Measurements from ENCODE around the gene KIR3DL3.
"Not testable (repeated sequence)": the region's sequence is repeated elsewhere in the genome, so short reads cannot be mapped to it uniquely, and the experiment has no call there.

Gene KIR3DL3

DNA sequence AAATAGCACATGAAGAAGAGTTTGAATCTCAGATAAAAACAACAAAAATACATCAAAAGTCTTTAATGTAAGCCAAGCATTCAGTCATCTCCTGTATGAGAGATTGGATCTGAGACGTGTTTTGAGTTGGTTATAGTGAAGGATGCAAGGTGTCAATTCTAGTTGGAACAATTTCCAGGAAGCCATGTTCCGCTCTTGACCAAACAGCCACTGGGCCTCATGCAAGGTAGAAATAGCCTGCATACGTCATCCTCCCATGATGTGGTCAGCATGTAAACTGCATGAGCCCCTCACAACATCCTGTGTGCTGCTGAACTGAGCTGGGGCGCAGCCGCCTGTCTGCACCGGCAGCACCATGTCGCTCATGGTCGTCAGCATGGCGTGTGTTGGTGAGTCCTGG is at the start of gene KIR3DL3:
TSS of gene KIR3DL3 (plus strand) at position 301 of the 400 bp plus-strand sequence. CDS start at position 356, 55 bp downstream.
- no peak for ATAC-seq

DNA sequence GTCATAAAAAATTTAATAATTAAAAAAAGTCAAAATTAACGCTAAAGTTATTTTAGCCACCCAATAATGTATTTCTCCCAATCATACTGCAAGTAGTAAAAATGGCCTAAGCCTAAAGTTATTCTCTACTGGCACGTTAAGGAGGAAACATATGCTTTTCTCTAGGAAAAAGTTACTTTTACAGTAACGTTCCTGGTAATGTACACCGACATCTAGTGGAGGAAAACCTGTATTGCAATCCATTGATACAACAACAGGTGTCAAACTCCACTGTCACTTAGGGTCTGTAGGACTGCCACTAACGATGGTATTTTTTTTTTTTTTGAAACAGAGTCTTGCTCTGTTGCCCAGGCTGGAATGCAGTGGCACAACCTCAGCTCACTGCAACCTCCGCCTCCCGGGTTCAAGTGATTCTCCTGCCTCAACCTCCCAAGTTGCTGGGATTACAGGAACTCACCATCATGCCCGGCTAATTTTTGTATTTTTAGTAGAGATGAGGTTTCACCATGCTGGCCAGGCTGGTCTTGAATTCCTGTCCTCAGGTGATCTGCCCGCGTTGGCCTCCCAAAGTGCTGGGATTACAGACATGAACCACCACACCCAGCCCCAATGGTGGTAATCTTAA is 47.9 kb upstream of the KIR3DL3 start:
- not testable (repeated sequence) for ATAC-seq

DNA sequence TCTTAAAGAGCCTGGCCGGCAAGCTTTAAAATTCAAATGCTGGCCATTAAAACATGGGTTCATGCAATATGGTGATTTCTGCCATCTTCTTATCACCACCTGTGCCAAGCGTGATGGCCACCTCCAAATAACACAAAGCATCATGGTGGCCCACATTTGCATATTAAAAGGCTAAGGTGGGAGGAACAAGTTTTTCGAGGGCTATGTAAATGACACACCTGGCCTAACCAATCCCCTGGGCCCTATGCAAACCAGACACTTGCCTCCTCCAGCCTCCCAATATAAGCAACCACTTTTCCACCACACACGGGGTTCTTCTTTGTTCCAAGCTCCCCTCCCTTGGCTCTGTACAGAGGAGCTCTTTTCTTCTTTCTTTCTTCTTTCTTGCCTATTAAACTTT is 47.0 kb upstream of the KIR3DL3 start:
- no peak for ATAC-seq

DNA sequence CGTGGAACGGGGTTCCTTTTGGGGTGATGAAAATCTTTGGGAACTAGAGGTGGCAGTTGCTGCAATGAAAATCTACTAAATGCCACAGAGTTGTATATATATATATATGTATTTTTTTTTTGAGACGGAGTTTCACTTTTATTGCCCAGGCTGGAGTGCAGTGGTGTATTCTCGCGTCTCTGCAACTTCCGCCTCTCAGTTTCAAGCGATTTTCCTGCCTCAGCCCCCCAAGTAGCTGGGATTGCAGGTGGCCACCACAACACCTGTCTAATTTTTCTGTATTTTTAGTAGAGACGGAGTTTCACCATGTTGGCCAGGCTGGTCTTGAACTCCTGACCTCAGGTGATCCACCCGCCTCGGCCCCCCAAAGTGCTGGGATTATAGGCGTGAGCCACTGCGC is 42.6 kb upstream of the KIR3DL3 start:
- ATAC-seq, result not testable (repeated sequence)

DNA sequence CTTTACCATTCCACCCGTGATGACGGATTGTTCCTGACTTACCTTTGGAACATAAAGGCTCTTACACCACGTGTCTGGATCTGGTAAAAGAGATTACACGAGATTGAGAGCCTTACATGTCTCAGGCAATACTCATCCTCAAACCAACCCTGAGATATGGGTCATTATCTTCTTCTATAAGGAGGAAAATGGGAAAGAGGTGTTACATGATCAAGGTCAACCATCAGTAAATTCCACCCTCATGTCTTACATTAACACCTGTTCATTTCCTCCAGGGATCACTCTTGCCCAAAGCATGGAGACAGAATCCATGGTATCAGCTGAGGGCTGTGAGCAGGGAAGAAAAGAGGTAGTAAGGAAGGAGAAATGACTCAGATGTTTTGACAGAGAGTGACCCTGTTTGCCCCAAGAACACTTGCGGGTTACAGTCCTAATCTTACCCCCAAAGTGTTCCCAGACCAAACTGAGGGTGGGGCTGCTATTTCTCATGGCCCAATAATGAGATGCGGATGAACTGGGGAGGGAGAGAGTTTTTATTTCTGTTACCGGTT is 41.9 kb upstream of the KIR3DL3 start:
- ATAC-seq, result no peak

DNA sequence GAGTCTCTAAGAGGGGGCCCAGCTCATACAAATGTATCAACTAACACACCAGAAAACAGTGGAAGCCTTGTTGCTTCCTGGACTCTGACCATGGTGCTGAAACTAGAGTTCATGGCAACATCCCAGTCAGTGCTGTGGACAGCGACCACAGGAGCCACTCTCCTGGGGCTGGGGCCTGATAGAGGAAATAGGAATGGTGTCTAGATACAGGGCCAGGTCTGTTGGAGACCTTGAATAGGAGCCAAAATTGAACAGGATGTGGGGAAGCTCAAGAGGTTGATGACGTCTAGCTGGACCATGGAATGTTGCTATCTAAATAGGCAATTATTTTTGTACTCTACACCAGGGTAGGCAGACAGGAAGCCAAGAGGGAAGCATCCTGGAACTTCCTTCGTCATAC is 39.7 kb upstream of the KIR3DL3 start:
- no peak for ATAC-seq

DNA sequence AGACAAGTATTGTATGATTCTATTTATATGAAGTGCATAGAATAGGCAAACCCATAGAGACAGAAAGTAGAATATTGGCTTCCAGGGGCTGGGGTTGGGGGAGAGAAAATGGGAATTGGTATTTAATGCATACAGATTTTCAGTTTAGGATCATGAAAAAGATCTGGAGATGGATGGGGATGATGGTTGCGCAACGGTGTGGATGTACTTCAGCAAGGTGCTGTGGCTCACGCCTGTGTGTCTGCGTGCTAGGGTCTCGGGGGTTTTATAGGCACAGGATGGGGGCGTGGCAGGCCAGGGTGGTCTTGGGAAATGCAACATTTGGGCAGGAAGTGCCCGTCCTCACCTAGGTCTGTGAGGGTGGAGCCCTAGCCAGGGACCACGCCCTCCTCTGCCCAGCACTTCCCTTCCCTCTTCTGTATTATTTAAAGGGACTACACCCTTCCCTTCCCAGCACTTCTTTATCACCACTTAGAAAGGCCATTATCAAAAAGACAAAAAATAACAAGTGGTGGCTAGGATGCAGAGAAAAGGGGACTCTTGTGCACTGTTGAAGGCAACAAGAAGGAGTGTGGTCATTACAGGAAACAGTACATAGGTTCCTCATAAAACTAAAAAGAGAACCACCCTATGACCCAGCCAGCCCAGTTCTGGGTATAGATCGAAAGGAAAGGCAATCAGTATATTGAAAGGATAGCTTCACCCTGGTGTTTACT is 32.5 kb upstream of the KIR3DL3 start:
- no peak for ATAC-seq

DNA sequence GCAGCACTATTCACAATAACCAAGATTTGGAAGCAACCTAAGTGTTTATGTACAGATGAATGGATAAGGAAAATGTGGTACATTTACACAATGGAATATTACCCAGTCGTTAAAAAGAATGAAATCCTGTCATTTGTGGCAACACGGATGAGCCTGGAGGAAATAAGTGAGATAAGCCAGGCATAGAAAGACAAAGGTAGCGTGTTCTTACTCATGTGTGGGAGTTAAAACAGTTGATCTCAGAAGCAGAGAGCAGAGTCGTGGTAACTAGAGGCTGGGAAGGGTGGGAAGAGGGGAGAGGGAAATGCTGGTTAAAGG is 32.0 kb upstream of the KIR3DL3 start:
- no peak for ATAC-seq

DNA sequence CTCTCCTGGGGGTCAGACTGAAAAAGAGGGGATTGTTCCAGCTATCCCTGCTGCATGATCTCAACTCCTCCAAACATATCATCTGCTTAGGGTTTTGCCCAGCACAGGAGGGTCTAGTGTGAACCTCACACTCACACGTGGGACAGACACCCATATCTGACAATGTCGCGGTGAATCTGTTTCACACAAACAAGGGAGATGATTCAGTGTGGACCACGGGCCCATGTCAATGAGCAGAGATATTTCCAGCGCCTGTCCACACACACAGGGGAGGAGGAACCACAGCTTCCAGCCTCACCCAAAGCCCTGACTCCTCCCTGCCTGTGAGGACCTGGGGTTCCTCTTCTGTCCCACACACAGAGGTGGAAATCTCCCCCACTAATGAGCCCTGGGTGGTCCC is 29.6 kb upstream of the KIR3DL3 start:
- no peak for ATAC-seq

DNA sequence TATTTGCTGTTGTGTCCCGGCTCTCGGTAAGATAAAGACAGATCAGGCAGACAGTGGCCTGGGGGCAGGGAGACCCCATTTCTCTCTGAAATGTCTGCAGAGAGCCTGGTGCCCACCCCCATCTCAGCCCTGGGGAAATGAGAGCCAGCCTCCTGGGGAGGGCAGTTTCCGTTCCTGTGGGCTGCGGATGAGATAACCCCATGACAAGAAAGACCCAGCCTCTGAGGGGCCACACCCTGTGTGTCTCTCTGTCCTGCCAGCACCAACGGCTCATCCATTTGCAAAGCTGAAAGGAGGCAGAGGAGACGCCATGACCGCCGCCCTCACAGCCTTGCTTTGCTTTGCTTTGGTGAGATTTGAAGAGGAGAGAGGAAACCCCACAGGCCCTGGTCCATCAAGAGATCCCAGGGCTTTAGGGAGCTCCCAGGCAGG is 28.1 kb upstream of the KIR3DL3 start:
- no peak for ATAC-seq

DNA sequence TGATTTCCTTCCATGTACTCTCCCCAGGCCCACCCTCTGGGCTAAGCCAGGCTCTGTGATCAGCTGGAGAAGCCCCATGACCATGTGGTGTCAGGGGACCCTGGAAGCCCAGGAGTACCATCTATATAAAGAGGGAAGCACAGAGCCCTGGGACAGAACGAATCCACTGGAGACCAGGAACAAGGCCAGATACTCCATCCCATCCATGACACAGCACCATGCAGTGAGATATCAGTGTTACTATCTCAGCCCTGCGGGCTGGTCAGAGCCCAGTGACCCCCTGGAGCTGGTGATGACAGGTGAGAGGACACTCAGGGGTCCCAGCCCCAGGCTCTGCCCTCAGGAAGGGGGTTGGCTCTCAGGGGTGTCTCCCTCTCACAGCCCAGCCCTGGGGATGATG is 27.5 kb upstream of the KIR3DL3 start:
- ATAC-seq, result no peak

DNA sequence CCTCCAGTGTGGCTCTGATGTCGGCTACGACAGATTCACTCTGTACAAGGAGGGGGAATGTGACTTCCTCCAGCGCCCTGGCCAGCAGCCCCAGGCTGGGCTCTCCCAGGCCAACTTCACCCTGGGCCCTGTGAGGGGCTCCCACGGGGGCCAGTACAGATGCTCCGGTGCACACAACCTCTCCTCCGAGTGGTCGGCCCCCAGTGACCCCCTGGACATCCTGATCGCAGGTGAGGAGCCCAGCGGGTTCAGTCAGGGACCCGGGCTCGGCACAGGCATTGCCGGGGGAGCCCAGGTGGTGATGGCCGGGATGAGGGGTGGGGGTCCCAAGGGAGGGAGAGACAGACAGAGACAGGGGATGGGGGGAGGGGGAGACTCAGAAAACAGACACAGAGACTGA is 26.5 kb upstream of the KIR3DL3 start:
- ATAC-seq, result not testable (repeated sequence)

DNA sequence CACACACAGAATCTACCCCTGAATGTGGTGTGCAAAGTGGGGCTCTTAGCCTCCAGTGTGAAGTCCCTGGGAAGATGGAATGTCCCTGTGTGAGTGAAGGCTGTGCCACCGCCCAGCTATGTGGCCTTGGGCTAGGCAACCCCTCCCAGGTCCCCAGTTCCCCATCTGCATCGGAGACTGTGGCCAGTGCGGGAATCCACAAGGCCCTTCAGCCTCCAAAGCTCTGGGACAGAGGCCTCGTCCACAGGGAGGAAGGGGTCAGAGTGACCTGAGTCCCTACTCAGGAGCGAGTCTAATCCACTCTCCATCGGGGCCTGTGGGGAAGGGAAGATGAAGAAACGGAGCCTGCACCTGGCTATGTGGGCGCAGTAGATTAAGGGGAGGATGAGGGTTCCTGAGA is 19.3 kb upstream of the KIR3DL3 start:
- ATAC-seq, result no peak

DNA sequence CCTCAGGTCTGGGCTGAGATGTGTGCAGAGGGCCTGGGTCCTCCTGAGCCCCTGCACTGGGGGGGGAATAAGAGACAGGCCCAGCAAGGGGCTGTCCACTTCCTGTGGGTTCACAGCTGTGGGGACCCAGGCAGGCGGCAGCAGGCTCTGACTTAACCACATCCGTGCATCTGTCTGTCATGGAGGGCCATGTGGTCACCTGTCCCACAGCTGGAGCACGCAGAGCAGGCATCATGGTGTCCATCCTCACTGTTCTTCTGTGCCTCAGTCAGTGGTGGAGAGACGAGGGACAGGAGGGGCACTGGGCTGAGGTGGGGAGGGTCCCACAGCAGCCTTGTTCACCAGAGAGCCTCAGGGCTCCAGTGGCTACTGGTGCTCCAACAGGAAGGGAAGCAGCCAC is 16.3 kb upstream of the KIR3DL3 start:
- peak in 1 of 2 donors; percentile 48 for ATAC-seq

DNA sequence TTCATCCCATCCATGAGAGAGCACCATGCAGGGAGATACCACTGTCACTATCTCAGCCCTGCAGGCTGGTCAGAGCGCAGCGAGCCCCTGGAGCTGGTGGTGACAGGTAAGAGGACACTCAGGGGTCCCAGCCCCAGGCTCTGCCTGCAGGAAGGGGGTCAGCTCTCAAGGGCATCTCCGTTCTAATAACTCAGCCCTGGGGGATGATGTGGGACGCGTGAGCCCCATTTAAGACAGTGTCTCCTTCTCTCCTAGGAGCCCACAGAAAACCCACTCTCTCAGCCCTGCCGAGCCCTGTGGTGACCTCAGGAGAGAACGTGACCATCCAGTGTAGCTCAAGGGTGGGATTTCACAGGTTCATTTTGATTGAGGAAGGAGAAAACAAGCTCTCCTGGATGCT is 15.5 kb upstream of the KIR3DL3 start:
- ATAC-seq, result no peak

DNA sequence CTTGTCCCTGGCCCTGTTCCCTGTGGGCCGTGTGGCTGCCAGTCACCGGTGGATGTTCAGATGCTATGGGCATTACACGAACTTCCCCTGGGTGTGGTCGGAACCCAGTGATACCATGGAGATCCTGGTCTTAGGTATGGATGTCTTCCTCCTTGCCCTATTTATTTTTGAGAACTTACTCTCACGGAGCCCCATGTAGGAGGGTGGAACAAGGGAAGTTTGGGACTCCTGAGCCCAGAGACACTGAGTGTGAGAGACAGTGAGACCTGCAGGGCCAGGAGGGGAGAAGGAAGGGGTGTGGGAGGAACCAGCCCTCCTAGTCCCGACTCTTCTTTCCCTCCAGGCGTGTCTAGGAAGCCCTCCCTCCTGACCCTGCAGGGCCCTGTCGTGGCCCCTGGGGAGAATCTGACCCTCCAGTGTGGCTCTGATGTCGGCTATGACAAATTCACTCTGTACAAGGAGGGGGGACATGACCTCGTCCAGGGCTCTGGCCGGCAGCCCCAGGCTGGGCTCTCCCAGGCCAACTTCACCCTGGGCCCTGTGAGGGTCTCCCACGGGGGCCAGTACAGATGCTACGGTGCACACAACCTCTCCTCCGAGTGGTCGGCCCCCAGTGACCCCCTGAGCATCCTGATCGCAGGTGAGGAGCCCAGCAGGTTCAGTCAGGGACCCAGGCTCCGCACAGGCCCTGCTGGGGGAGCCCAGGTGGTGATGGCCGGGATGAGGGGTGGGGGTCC is 14.9 kb upstream of the KIR3DL3 start:
- ATAC-seq, result no peak

DNA sequence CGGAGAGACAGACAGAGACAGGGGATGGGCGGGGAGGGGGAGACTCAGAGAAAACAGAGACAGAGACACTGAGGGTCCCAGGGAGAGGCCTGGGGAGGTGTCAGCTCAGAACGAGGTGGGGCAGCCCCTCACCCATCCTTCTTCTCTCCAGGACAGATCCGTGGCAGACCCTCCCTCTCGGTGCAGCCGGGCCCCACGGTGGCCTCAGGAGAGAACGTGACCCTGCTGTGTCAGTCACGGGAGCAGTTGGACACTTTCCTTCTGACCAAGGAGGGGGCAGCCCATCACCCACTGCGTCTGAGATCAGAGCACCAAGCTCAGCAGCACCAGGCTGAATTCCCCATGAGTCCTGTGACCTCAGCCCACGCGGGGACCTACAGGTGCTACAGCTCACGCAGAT is 14.3 kb upstream of the KIR3DL3 start:
- not testable (repeated sequence) for ATAC-seq

DNA sequence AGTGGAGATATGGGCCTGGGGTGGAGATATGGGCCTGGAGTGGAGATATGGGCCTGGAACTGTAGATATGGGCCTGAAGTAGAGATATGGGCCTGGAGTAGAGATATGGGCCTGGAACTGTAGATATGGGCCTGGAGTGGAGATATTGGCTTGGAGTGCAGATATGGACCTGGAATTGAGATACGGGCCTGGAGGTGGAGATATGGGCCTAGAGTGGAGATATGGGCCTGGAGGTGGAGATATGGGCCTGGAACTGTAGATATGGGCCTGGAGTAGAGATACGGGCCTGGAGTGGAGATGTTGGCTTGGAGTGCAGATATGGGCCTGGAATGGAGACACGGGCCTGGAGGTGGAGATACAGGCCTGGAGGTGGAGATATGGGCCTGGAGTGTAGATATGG is 402 bp downstream of the KIR3DL3 start:
- no peak for ATAC-seq

DNA sequence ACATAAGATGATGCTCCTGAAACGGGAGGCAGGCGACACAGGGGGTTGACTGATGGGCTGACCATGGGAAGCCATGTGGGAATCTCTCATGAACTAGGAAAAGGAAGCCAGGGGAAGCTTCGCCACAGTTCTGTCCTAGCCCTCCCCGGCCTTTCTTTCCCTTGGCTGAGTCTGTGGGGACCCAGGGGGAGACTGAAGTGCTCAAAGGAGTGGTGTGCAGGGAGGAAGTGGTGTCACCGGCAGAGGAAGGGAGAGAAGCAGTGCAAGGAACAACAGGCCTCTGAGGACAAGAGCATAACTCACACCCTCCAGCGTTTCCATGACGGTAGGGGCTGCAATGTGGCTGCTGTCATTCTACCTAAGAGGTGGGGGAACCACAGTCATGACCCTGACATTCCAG is 1.1 kb downstream of the KIR3DL3 start:
- ATAC-seq, result no peak

DNA sequence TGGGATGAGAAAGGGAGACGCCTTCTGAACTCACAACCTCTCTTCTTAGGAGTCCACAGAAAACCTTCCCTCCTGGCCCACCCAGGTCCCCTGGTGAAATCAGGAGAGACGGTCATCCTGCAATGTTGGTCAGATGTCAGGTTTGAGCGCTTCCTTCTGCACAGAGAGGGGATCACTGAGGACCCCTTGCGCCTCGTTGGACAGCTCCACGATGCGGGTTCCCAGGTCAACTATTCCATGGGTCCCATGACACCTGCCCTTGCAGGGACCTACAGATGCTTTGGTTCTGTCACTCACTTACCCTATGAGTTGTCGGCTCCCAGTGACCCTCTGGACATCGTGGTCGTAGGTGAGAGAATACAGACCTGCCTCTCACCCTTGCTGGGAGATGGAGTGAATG is 3.3 kb downstream of the KIR3DL3 start:
- ATAC-seq, result no peak

DNA sequence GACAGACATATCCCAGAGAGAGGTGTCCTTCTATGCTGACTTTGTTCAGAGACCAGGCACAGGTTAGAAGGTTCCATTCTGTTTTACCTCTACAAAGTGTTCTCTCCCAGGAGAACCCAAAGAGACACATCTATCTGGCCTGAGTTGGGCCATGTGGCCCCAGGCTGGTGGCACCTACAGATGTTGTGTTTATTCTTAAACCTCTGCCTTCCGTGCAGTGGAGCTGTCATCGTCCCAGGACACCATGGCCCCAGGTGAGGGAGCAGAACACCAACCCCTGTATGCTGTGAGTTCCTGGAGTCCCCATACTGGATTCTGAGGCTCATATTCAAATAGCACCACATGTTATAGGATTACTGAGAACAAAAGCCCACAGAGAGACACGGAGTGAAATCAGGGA is 3.9 kb downstream of the KIR3DL3 start:
- ATAC-seq, result no peak

DNA sequence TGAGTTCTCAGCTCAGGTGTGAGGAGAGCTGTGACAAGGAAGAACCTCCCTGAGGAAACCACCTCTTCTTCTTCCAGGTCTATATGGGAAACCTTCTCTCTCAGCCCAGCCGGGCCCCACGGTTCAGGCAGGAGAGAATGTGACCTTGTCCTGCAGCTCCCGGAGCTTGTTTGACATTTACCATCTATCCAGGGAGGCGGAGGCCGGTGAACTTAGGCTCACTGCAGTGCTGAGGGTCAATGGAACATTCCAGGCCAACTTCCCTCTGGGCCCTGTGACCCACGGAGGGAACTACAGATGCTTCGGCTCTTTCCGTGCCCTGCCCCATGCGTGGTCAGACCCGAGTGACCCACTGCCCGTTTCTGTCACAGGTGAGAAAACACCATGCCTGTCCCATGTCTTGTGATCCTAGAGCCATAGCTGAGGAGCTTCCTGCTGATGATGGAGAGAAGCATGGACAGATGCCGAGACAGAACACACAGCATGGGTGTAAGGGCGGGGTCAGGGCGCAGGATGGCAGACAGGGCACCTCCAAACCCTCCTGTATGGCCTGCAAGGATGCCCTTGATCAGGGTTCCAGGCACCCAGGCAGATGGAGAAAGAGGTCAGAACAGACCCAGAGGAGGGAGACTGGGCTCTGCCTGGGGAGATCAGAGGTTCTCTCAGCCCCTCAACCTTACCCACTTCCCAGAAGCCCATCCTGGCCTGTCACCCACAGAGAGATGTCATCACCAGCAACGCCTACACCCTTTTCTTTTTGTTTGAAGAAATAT is 5.4 kb downstream of the KIR3DL3 start:
- ATAC-seq, result no peak

DNA sequence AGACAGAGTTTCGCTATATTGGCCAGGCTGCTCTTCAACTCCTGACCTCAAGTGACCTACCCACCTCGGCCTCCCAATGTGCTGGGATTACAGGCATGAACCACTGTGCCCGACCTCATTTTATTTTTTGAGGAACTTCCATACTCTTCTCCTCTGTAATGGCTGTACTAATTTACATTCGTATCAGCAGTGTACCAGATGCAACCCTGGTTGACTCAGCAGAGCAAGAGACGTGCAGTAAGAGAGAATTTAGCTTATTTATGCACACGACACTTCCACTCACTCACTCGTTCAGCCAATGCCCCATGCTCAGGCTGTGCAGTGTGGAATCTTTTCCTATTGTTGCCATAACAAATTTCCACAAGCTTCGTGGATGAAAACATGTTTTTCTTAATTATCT is 6.9 kb downstream of the KIR3DL3 start:
- no peak for ATAC-seq

Measured in activated CD4-positive, CD25-positive, alpha-beta regulatory T cell treated with anti-CD3 and anti-CD28 coated beads, Interleukin-2, amount 50 U/mL, for 24 hours (primary cell).